GM23248 (cell line): ENCODE measurements around the gene MYO1E.

Experiments used
- EZH2 ChIP-seq: fragments of 200-600 bp; sonication (generic); IDR thresholded peaks from 2 replicates; pipeline ENCODE4 v1.6.1; 2018; ENCODE audit warnings: antibody characterized with exemption, mild to moderate bottlenecking; ENCODE audit not compliant: insufficient read depth, poor library complexity, severe bottlenecking
- EZH2phosphoT487 ChIP-seq: fragments of 200-600 bp; sonication (generic); IDR thresholded peaks from 2 replicates; pipeline ENCODE4 v1.6.1; 2018; ENCODE audit warnings: antibody characterized with exemption, moderate library complexity, mild to moderate bottlenecking, low read depth; ENCODE audit not compliant: insufficient read depth

- TF ChIP-seq EZH2phosphoT487 (no peak), EZH2 (no peak)
Measured at GRCh38 chr15:59199626-59200465, 172.8 kb downstream of the MYO1E start.
